NCI-H226 (cell line): ENCODE data around the gene TRIM44.
"Not testable (repeated sequence)": the region's sequence is repeated elsewhere in the genome, so short reads cannot be mapped to it uniquely, and the experiment has no call there.

Source experiments
- DNase-seq: peaks from one replicate; pipeline ENCODE4 v3.0.0-alpha.2; 2015

TRIM44 gene

DNA sequence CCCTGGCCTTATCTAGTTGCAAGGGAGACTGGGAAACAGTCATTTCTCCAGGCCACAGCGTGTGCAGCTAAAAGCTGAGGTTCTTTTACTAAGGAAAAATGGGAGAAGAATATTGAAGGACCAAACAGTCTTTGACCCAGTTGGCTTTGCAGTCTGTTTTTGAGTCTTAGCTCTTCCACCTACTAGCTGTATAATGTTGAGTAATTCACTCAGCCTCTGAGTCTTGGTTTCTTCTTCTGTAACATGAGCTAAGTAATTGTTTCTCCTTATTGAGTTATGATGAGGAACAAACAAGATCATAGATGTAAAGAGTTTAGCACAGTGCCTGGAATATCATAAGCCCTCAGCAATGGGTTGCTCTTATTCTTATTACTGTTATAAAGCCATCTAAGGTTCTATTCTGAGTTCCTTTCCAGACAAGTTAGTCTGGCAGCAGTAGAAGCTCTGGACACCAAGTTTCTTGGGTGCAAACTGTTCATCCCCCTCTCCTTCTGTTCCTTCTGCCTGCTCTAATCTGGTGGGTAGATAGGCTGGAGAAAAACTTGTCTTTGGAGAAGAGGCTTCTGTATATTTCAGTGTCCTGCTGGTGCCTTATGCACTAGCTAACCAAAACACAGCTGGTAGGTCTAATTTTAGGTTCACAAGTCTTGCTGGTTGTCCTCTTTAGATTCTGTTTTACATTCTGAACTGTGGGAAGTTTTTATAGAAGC lies 13.5 kb downstream of the TRIM44 start:
- no peak for DNase-seq

DNA sequence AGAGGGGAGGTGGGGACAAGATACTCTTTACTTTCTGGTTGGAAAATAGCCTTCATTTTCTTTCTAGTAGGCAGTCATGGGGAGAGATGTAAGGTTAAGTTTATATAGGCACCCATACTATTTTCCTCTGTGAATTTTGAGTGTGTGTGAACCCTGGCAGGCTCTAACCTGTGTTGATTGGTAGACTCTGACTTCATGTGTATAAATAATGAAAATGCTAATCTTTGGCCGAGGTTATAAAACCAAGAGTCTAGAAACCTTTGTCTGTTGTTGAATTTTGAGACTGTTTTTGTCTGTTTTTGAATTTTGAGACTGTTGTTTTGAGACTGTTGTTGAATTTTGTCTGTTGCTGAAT lies 14.0 kb downstream of the TRIM44 start:
- DNase-seq: no peak

DNA sequence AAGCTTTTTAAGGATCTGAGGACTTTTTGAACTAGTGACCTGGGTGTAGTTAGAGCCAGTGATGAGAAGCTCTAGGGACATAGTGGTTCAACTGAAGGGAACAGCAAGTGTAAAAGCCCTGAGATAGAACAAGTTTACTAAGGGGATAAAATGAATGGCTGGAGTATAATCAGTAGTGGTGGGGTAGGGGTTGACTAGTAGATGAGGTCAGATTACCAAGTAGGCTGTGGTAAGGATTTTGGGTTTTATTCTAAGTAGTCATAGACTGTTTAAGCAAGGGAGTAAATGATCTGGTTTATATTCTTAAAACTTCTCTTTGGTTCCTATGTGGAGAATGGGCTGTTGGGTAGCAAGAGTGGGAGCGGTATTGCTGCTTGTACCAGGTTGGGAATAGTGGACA lies 15.3 kb downstream of the TRIM44 start:
- DNase-seq: peak; percentile 8

DNA sequence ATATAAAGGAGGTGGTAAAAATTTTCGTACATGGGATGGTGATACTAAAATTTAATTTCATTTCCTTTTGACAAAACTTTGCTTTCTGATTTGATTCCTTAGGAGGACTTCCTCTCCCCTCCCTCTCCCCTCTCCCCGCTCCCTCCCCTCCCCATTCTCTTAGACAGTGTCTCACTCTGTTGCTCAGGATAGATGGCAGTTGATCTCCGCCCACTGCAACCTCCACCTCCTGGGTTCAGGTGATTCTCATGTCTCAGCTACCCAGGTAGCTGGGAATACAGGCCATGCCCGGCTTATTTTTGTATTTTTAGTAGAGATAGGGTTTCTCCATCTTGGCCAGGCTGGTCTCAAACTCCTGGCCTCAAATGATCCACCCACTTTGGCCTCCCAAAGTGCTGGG lies 15.9 kb downstream of the TRIM44 start:
- no peak for DNase-seq

DNA sequence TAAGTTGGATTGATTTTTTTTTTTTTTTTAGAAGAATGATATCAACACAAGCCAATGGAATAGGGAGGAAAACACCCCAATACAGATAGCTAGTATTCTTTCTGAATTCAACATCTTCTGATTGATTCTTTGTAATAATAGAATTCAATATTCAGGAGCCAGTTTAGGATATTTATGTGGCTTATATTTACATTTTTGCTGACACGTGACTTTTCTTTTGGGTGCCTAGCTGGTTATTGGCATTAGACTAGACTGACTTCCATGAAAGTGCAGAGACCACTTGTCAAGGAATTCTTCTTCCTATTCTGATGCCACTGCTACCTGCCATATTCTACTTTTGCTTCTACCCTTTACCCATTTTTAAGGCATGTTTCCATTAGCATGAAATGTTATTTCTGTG lies 16.4 kb downstream of the TRIM44 start:
- DNase-seq: no peak

DNA sequence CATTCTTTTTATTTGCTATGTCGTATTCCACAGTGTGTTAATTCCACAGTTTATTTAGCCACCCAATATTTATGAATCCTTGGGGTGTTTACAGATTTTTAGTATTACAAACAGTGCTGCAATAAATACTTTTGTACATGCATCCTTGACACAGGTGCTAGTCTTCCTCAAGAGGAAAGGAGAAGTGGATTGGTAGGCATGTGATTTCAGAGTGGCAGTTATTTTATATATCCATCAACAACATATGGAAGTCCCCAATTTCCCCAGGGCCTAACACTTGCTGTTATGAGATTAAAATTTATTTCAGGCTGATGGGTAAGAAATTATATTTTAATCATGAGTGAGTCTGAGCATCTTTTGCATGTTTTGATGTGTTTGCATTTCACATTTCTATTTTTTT lies 17.9 kb downstream of the TRIM44 start:
- DNase-seq: no peak

DNA sequence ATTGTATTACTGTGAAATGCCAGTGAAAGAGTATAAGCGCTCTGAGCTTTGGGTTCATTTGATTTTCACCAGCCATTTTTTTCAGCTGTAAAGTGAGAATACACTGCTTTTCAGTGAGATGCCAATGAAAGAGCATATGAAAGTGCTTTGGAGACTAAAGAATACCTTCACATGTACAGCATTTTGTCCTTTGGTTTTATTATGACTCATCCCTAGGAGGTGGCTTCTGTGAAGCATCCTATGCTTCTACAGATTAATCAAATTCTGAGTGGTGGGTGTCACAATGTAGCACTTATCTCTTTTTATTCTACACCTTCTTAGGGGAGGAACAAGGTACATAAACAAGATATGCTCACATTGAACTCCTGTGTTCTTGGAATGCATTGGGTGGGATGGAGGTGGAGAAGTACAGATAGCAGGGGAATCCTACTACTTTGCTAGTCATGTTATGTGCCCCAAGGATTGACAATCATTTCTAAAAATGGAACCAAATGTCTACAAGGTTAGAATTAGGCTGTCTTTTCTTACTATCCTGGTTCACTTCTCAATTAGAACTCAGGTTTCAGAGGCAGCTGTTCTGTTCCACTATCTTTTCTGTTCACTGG lies 18.7 kb downstream of the TRIM44 start:
- DNase-seq: no peak

DNA sequence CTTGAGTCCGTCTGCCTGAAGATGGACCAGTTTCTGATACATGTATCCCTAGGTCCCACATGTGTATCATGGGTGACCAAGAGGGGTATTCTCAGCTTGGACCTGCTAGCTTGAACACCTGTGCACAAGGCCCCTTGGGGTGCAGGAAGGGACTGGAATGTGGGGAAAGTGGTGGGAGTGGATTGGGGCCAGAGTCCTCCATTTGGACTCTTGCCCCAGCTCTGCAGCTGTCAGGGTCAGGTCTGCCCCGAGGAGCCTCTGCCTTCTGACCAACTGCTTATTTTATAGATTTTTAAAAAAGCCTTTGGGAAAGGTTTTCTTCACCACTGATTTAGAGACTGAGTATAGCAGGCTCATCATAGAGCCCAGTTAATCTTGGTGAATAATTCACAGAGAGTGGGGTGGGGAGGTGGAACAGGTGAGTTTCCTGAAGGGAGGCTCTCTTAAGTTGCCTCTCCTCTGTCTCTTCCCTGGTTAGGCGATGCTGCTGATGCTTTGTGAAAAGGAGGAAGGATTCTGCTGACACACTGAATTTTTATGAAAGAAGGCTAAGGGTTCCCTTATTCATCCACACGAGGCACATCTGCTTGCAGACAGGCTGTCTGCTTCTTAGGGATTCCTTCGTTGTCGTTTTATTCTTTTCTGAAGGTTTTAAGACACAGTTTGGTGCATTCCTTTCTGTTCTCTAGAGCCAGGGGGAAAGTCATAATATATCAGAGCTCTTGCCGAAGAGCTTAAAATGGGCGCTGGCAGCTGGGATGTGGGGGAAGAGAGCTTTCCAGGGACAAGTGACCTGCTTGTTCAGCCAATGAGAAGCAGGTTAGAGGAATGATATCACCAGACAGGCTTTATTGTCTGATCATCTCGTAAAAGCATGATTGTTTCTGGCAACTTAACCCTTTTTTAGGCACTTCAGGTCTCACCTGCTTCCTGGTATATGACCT lies 19.9 kb downstream of the TRIM44 start:
- no peak for DNase-seq

DNA sequence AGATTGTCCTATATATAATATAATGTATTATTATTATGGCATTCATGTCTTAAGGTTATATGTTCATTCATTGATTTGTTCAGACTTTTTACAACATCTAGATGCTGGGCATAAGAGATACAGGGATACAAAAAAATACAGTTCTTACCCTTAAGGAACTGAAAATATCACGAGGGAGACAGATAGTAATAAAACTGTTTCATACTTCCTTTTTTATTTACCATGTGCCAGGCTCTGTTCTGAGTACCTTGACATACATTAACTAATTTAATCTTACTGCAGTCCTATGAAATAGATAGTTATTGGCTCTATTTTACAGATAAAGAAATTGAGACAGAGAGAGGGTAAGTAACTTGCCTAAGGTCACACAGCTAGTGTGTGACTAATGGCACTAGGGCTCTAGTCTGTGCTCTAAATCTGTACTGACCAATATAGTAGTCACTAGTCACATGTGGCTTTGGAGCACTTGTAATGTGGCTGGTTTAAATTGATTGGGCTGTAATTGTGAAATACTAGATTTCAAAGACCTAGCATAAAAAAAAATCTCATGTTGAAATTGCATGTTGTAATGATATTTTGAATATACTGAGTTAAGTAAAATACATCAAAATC lies 21.3 kb downstream of the TRIM44 start:
- no peak for DNase-seq

DNA sequence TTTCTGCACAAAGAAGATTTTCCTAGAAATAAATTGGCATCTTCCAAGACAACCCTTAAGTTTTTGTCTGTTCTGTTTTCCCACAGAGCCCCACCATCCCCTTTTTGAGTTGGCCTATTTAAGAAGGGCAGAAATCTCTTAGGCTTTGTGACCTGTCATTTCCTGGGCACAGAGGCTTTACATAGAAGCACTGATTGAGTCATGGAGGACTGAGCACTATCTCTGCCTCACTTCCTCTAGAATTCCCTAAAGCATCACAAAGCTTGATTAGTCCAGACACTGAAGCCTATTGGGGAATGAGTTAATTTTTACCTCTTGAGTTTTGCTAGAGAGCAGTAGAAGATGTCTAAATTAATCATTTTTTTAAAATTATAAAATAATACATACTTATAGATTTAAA lies 25.4 kb downstream of the TRIM44 start:
- DNase-seq: peak; percentile 47

DNA sequence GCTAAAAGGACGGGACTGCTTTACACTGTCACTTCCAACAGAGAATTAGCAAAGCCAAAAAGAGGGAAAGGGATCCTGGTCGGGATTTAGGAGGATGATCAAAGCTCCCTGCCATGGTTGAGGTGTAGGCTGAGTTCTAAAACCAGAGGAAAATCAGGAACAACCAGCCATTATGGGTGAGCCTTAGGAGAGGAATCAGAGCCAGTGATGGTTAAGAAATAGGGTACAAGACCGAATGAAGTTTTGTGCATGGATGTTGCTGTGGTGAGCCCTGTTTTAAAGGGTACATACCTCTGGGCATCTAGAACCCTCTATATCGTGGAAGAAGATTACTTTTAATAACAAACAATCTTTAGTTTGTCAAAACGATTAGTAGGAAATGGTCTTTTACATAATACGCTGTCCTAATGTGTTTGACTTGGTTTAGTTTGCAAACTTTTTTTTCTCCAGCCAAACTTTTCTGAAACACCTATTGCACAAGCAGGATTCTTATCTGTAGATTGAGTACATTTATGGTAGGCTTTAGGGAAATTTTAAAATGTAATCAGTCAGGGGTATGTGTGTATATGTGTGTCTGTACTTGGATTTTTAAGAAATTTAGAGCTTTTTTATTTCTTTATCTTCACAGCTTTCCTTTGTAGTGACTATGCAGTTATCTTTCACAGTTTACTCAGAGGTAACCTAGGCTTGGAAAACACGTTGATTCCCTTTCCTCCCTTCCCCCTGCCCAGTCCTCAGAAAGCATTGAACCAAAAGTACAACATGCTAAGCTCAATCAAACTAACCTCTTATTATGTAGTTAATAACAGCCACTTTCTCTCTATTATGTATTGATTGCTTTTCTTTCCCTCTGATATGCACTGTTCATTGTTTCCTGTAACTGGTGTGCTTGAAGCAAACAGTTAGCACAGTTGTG lies 26.8 kb downstream of the TRIM44 start:
- no peak for DNase-seq

DNA sequence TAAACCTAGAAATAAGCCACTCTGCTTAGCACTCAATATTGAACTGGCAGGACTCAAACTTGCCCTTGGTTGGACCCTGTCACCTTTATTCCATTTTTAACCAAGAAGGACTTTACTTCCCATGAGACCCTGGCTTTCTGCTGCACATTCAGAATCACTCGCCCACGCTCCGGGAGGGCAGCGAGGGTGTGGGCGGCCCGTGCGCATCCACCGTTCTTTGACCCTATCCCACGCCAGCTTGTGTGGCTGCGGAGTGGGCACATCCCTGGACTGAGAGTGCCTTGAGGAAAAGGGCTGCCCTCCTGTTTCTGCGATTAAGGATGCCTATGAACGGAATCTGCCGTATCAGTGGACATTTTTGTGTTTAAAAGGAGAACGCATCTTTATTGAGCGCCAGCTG lies 39.6 kb downstream of the TRIM44 start:
- DNase-seq: no peak

DNA sequence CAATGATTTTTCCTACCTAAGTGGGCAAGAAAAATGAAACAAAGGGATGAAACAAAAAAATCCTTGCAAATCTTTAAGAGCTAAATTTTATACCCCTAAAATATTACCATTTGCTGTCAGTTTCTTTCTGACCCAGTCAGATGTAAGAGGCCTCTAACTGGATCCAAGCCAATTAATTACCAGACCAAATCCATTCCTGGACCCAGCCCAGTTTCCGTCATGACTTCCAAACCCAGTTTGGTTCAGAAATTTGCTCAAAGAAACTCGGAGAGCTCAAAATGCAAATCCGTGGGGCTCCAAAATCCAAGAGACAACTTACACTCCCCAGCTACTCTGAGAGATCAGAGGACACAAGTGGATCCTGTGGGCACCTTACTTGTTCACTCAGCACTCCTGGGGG lies 46.8 kb downstream of the TRIM44 start:
- DNase-seq: no peak

DNA sequence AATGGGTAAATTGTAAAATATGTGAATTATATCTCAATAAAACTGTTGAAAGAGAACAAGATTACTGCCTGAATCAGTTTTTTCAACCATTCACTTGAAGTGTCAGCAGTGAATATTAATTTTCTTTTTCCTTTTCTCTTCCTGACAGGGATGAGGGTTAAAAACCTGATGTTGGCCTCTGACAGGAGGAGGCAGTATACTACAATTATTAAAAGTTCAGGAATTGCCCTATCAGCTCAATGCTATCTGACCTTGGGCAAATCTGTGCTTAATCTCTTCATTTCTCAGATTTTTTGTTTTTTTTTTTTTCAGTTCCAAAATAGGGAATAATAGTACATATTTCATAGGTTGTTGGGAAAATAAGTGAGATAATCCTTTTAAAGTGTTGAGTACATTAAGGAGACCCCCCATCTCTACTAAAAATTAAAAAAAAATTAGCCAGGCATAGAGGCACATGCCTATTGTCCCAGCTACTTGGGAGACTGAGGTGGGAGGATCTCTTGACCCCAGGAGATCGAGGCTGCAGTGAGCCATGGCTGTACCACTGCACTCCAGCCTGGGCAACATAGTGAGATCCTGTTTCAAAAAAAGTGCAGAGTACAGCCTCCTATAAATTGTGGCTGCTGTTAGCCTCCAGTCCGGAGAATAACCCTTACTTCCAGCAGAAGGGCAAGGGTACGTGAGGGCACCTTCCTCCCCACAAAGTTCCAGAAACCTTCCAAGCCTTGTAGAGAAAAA lies 48.8 kb downstream of the TRIM44 start:
- no peak for DNase-seq

DNA sequence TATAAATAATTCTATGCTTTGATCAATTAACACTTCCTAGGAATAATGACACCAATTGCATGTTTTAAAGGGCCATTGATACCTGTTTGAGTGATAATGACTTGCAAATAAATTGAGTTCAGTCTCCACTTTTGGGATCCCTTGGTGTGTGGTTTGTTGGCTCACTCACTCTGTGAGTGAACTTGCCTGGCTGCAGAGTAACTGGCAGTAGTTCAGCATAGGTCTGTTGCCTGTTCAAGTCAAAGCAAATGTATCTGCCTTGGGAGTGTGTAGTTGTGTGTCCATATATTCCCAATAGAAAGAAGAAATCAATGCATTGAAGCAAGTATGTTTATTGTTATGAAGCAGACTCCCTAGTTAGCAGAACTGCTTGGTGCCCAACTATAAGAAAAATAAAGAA lies 49.3 kb downstream of the TRIM44 start:
- no peak for DNase-seq

DNA sequence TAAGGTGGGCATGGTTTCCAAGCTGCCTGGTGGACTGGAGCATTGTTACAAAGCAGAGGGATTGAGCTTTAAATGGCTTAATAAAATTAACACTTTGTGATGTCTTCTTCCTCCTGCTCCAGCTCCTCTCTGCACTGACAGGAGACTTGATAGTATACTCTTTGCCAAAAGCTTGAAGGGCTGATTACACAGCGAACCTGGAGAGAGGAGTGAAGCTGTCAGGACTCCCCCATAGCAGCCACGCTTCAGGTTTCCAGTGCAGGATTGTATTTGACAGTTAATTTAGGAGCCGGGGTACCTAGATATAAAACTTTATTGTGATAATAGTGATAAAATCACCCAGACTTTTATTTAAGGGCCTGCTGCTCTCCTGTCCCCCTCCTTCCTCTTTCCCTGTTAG lies 50.0 kb downstream of the TRIM44 start:
- DNase-seq: no peak

DNA sequence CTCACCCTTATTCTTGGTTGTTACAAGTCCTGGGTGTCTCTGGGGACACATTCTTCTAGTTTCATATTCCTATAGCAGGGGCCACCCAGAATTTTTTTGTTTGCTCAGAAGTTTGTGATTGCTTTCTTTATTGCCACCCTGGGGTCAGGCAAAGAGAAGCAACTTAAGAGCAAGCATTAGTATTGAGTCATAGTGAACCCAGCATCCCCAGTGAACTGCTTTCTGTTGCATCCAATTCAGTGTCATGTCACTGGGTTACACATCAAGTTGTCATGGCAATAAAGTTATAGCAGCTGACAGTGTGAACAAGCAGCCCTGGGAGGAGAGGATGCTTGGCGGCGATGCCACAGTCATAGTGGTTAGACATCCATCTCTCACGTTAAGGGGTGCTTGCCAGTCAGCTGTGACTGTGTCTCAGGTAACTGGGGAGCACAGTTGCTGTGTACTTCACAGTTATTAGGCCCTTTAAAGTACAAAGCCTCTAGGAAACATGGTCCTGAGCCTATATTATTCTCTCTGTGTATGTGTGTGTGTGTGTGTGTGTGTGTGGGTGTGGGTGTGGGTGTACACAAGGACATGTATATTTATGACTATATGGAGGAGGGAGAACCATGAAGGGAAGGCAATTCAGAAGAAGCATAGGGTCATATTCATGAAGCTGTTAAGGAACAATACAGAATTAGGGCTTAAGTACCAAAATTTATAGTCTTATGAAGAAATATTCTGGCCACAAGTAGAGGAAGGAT lies 52.5 kb downstream of the TRIM44 start:
- DNase-seq: no peak

DNA sequence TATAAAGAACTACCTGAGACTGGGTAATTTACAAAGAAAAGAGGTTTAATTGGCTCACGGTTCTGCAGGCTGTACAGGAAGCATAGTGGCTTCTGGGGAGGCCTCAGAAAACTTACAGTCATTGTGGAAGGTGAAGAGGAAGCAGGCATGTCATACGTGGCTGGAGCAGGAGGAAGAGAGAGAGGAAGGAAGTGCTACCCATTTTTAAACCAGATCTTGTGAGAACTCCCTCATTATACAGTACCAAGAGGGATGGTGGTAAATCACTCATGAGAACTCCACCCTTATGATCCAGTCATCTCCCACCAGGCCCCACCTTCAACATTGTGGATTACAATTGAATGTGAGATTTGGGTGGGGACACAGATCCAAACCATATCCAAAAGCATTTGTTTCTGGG lies 53.1 kb downstream of the TRIM44 start:
- not testable (repeated sequence) for DNase-seq

DNA sequence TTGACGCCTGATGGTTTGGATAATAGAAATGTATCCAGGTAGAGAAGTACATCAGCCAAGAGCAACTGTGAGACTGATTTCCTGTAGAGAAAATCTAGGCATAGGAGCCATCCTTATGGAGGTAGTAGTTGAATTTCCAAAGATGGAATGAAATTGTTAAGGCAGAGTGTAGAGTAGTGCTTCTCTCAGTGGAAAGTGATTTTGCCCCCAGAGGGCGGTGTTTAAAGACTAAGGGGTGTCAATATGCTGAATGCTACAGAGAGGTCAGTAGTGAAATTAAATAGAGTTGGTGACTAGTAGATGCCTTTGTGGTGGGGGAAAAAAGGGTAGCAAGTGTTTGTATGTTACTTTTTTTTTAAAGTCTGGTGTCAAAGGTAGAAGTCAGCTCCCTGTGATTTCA lies 54.5 kb downstream of the TRIM44 start:
- DNase-seq: no peak

DNA sequence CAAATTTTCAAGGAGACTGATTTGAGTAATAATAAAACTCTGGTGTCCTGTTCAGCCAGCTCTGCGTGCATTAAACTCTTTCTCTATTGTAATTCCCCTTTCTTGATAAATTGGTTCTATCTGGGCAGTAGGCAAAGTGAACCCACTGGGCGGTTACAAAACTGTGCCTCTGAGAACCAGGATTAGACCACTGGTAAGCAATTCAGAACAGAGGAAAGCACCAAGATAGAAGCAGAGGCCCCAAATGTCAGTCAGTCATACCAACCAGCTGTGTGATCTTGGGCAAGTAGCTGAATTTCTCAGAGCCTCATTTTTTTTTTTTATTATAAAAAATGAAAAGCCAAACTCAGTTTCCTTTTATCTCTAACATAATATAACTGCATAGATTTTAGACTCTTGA lies 54.9 kb downstream of the TRIM44 start:
- no peak for DNase-seq
